CD4-positive, CD25-positive, alpha-beta regulatory T cell (primary cell): ENCODE results near the gene FEZF1. TPM values are rescaled to one million over a fixed set of nuclear protein-coding genes. Genes with fewer than 3 reads are reported as not detected.

Experiments used
- ATAC-seq, 2 donors: fragments of 150-1000 bp; cut with Tn5 transposase; one replicate each; pipeline ENCODE4 v1.10.0; 2021; ENCODE audit warnings: low read depth in 2 of 2, moderate number of reproducible peaks in 2 of 2, moderate library complexity in 1 of 2
- DNase-seq, 3 donors: peaks; one replicate each; pipeline versions ENCODE4 v3.0.0 to v3.0.0-alpha.2; 2012 to 2022; ENCODE audit warnings: mixed read lengths in 1 of 3
- H3K27ac ChIP-seq: one replicate; pipeline ENCODE4 v1.7.0; 2013; ENCODE audit warnings: mild to moderate bottlenecking, low read length; ENCODE audit not compliant: insufficient read depth, poor library complexity, severe bottlenecking
- H3K27me3 ChIP-seq: one replicate; pipeline ENCODE4 v1.7.0; 2013; ENCODE audit warnings: low read length; ENCODE audit not compliant: control insufficient read depth, insufficient read depth
- H3K36me3 ChIP-seq: one replicate; pipeline ENCODE4 v1.7.0; 2013; ENCODE audit warnings: mild to moderate bottlenecking, low read length, moderate library complexity; ENCODE audit not compliant: control insufficient read depth, insufficient read depth
- H3K4me1 ChIP-seq: 2 replicates; pipeline ENCODE4 v1.7.0; 2013; ENCODE audit warnings: mild to moderate bottlenecking, low read length; ENCODE audit not compliant: insufficient read depth, control insufficient read depth, poor library complexity, severe bottlenecking
- H3K4me3 ChIP-seq: one replicate; pipeline ENCODE4 v1.7.0; 2013; ENCODE audit warnings: low read depth, mild to moderate bottlenecking, low read length, moderate library complexity
- H3K9me3 ChIP-seq, 2 experiments: 1 replicate in 1 of 2; 2 replicates in 1 of 2; pipeline ENCODE4 v1.7.0; 2013; ENCODE audit warnings: low read length in 2 of 2, mild to moderate bottlenecking in 1 of 2, moderate library complexity in 1 of 2; ENCODE audit not compliant: control insufficient read depth in 2 of 2
- H3K27ac Mint-ChIP-seq, 3 donors: one replicate each; pipeline ENCODE4 v1.8.0; 2020 to 2022; ENCODE audit warnings: mild to moderate bottlenecking in 3 of 3, mixed read lengths in 3 of 3, moderate library complexity in 2 of 3
- H3K27me3 Mint-ChIP-seq: one replicate; pipeline ENCODE4 v1.8.0; 2022; ENCODE audit warnings: mild to moderate bottlenecking, mixed read lengths
- H3K36me3 Mint-ChIP-seq: one replicate; pipeline ENCODE4 v1.8.0; 2020; ENCODE audit warnings: mixed read lengths
- H3K4me1 Mint-ChIP-seq, 4 donors: one replicate each; pipeline ENCODE4 v1.8.0; 2020 to 2022; ENCODE audit warnings: mixed read lengths in 4 of 4, mild to moderate bottlenecking in 1 of 4
- H3K4me3 Mint-ChIP-seq, 4 donors: one replicate each; pipeline ENCODE4 v1.8.0; 2020 to 2022; ENCODE audit warnings: mild to moderate bottlenecking in 4 of 4, mixed read lengths in 4 of 4, moderate library complexity in 3 of 4
- H3K9me3 Mint-ChIP-seq, 7 donors: one replicate each; pipeline ENCODE4 v1.8.0; 2020 to 2022; ENCODE audit warnings: mixed read lengths in 7 of 7, mild to moderate bottlenecking in 3 of 7, moderate library complexity in 2 of 7
- polyA plus RNA-seq, 4 donors: library from polyadenylated mRNA; unstranded; fragments of 300-500 nt; fragmentation: Illumina TruSeq; gene quantifications; one replicate each; pipeline ENCODE4 v1.2.3, GENCODE V29; 2021
- total RNA-seq: library from RNA; stranded (reverse); gene quantifications from one replicate; pipeline ENCODE4 v1.2.3, GENCODE V29; 2022

Gene FEZF1
- total and polyA plus RNA-seq, 5 donors from 2014 or later: not detected

- H3K36me3 ChIP-seq: no peaks in the 10 kb centered on the region
- no peak overlapping the region for H3K27ac Mint-ChIP-seq
- peaks cover 4% of the 10 kb centered on the region for H3K36me3 Mint-ChIP-seq
- no peak overlapping the region for H3K4me3 Mint-ChIP-seq
- peaks cover 0 to 5% (median 0%) of the 10 kb centered on the region in 4 donors for H3K4me1 Mint-ChIP-seq
- no peaks in the 10 kb centered on the region for H3K9me3 ChIP-seq
- H3K27ac ChIP-seq: no peak overlapping the region
- no peak for ATAC-seq
- peaks cover 0 to 4% (median 0%) of the 10 kb centered on the region in 7 donors for H3K9me3 Mint-ChIP-seq
- peaks cover 27% of the 10 kb centered on the region for H3K27me3 ChIP-seq
- H3K4me1 ChIP-seq: no peaks in the 10 kb centered on the region
- DNase-seq: no peak
- no peak overlapping the region for H3K4me3 ChIP-seq
- H3K27me3 Mint-ChIP-seq: peaks cover 80% of the 10 kb centered on the region
Measured at GRCh38 chr7:122311734-122312450, 7.3 kb upstream of the FEZF1 start.

- Histone ChIP-seq H3K27me3 (peaks cover 29% of the 10 kb centered on the region), H3K4me3 (no peak overlapping the region), H3K27ac (no peak overlapping the region), H3K9me3 (no peaks in the 10 kb centered on the region), H3K4me1 (no peaks in the 10 kb centered on the region), H3K36me3 (no peaks in the 10 kb centered on the region)
- no peak for ATAC-seq
- Mint-ChIP-seq H3K27ac (no peak overlapping the region), H3K27me3 (peaks cover 82% of the 10 kb centered on the region), H3K9me3 (peaks cover 0 to 4% (median 0%) of the 10 kb centered on the region in 7 donors), H3K4me3 (no peak overlapping the region), H3K36me3 (peaks cover 4% of the 10 kb centered on the region), H3K4me1 (peaks cover 0 to 5% (median 0%) of the 10 kb centered on the region in 4 donors)
- DNase-seq: no peak
Measured at GRCh38 chr7:122311050-122311700, 6.6 kb upstream of the FEZF1 start.

- H3K9me3 ChIP-seq: no peaks in the 10 kb centered on the region
- H3K4me1 Mint-ChIP-seq: peaks cover 0 to 5% (median 0%) of the 10 kb centered on the region in 4 donors
- peaks cover 0 to 4% (median 0%) of the 10 kb centered on the region in 7 donors for H3K9me3 Mint-ChIP-seq
- H3K27me3 ChIP-seq: peaks cover 27% of the 10 kb centered on the region
- H3K4me1 ChIP-seq: no peaks in the 10 kb centered on the region
- H3K36me3 ChIP-seq: no peaks in the 10 kb centered on the region
- H3K4me3 Mint-ChIP-seq: no peak overlapping the region
- no peak overlapping the region for H3K27ac Mint-ChIP-seq
- no peak for ATAC-seq
- H3K4me3 ChIP-seq: no peak overlapping the region
- H3K36me3 Mint-ChIP-seq: peaks cover 4% of the 10 kb centered on the region
- DNase-seq: no peak
- no peak overlapping the region for H3K27ac ChIP-seq
- peaks cover 78% of the 10 kb centered on the region for H3K27me3 Mint-ChIP-seq
Measured at GRCh38 chr7:122310119-122311021, 5.8 kb upstream of the FEZF1 start.

- Histone ChIP-seq H3K36me3 (no peaks in the 10 kb centered on the region), H3K4me3 (no peak overlapping the region), H3K27ac (no peak overlapping the region), H3K4me1 (no peaks in the 10 kb centered on the region), H3K9me3 (no peaks in the 10 kb centered on the region), H3K27me3 (peaks cover 26% of the 10 kb centered on the region)
- ATAC-seq (no peak), DNase-seq (no peak)
- no peak overlapping the region for H3K4me3 Mint-ChIP-seq
- peaks cover 4% of the 10 kb centered on the region for H3K36me3 Mint-ChIP-seq
- peaks cover 0 to 3% (median 0%) of the 10 kb centered on the region in 7 donors for H3K9me3 Mint-ChIP-seq
- peaks cover 74% of the 10 kb centered on the region for H3K27me3 Mint-ChIP-seq
- peaks cover 0 to 5% (median 0%) of the 10 kb centered on the region in 4 donors for H3K4me1 Mint-ChIP-seq
- H3K27ac Mint-ChIP-seq: no peak overlapping the region
Measured at GRCh38 chr7:122309421-122309820, 4.9 kb upstream of the FEZF1 start.

- no peak for ATAC-seq
- Mint-ChIP-seq H3K4me3 (no peak overlapping the region), H3K27me3 (peaks cover 81% of the 10 kb centered on the region), H3K27ac (no peak overlapping the region), H3K4me1 (peaks cover 0 to 5% (median 0%) of the 10 kb centered on the region in 4 donors), H3K9me3 (peaks cover 0 to 6% (median 0%) of the 10 kb centered on the region in 7 donors), H3K36me3 (peaks cover 4% of the 10 kb centered on the region)
- Histone ChIP-seq H3K27me3 (peaks cover 24% of the 10 kb centered on the region), H3K36me3 (no peaks in the 10 kb centered on the region), H3K9me3 (no peaks in the 10 kb centered on the region), H3K4me3 (no peak overlapping the region), H3K27ac (no peak overlapping the region), H3K4me1 (no peaks in the 10 kb centered on the region)
- DNase-seq: no peak
Measured at GRCh38 chr7:122307228-122307621, 2.7 kb upstream of the FEZF1 start.

GRCh38 chr7:122306320-122307227 lies 2.0 kb upstream of the FEZF1 start:
- no peak for ATAC-seq
- DNase-seq: no peak
- Histone ChIP-seq H3K27me3 (peaks cover 25% of the 10 kb centered on the region), H3K4me1 (no peaks in the 10 kb centered on the region), H3K4me3 (no peak overlapping the region), H3K9me3 (no peaks in the 10 kb centered on the region), H3K27ac (no peak overlapping the region), H3K36me3 (no peaks in the 10 kb centered on the region)
- no peak overlapping the region for H3K27ac Mint-ChIP-seq
- H3K9me3 Mint-ChIP-seq: peaks cover 0 to 7% (median 0%) of the 10 kb centered on the region in 7 donors
- H3K36me3 Mint-ChIP-seq: peaks cover 4% of the 10 kb centered on the region
- no peak overlapping the region for H3K4me3 Mint-ChIP-seq
- peaks cover 0 to 5% (median 0%) of the 10 kb centered on the region in 4 donors for H3K4me1 Mint-ChIP-seq
- H3K27me3 Mint-ChIP-seq: peaks cover 80% of the 10 kb centered on the region
